OCI-LY3 (cell line): ENCODE data around the gene PKP4.

Source experiments
- H2AFZ ChIP-seq: fragments of 200-600, 300-600 bp; shearing (Covaris generic); 2 replicates; pipeline ENCODE4 v1.6.0; 2014; ENCODE audit warnings: antibody characterized with exemption, low read depth, low read length
- H3K27ac ChIP-seq: fragments of 200-600, 300-600 bp; sonication (generic); 2 replicates; pipeline ENCODE4 v1.5.1; 2014; ENCODE audit warnings: mild to moderate bottlenecking, low read length, moderate library complexity, mixed read lengths
- H3K27me3 ChIP-seq: fragments of 200-600, 300-600 bp; sonication (generic); 2 replicates; pipeline ENCODE4 v1.6.1; 2014; ENCODE audit warnings: low read depth, low read length, mixed read lengths
- H3K36me3 ChIP-seq: fragments of 200-600, 300-600 bp; sonication (generic); replicated peaks from 2 replicates; pipeline ENCODE3; 2014; ENCODE audit warnings: low read depth, low read length, mixed read lengths
- H3K4me1 ChIP-seq: fragments of 300-600, 200-600 bp; sonication (generic); 2 replicates; pipeline ENCODE4 v1.6.1; 2014; ENCODE audit warnings: low read length, mixed read lengths
- H3K4me2 ChIP-seq: fragments of 200-600, 300-600 bp; sonication (generic); 2 replicates; pipeline ENCODE4 v1.6.1; 2014; ENCODE audit warnings: low read length, mixed read lengths
- H3K4me3 ChIP-seq: fragments of 300-600, 200-600 bp; sonication (generic); 2 replicates; pipeline ENCODE4 v1.5.1; 2014; ENCODE audit warnings: antibody characterized with exemption, mild to moderate bottlenecking, low read length, moderate library complexity
- H3K79me2 ChIP-seq: fragments of 300-600, 200-600 bp; shearing (Covaris generic); 2 replicates; pipeline ENCODE4 v1.6.1; 2014; ENCODE audit warnings: mild to moderate bottlenecking, low read length, mixed read lengths
- H3K9ac ChIP-seq: fragments of 300-600, 200-600 bp; shearing (Covaris generic); 2 replicates; pipeline ENCODE4 v1.6.0; 2014; ENCODE audit warnings: mild to moderate bottlenecking, low read length, moderate library complexity
- H3K9me3 ChIP-seq: fragments of 200-600, 300-600 bp; shearing (Covaris generic); 2 replicates; pipeline ENCODE4 v1.6.1; 2014; ENCODE audit warnings: low read length, mixed read lengths; ENCODE audit not compliant: insufficient read depth
- H4K20me1 ChIP-seq: fragments of 200-600, 300-600 bp; sonication (generic); 2 replicates; pipeline ENCODE4 v1.6.1; 2016; ENCODE audit warnings: low read length, mixed read lengths; ENCODE audit not compliant: insufficient read depth
- CTCF ChIP-seq: fragments of 200-600, 300-600 bp; sonication (generic); IDR thresholded peaks from 2 replicates; pipeline ENCODE4 v1.5.1; 2014; ENCODE audit warnings: antibody characterized with exemption, low read length, low read depth
- EZH2phosphoT487 ChIP-seq: fragments of 200-600 bp; shearing (Covaris generic); IDR thresholded peaks from 2 replicates; pipeline ENCODE4 v1.6.1; 2018; ENCODE audit warnings: antibody characterized with exemption, mixed run types, low read depth

Gene PKP4

GRCh38 chr2:158723921-158724802 is 267.4 kb downstream of the PKP4 start:
- no peaks in the 10 kb centered on the region for H3K36me3 ChIP-seq
- no peaks in the 10 kb centered on the region for H3K4me1 ChIP-seq
- H3K4me2 ChIP-seq: no peak overlapping the region
- H3K9me3 ChIP-seq: no peaks in the 10 kb centered on the region
- H2AFZ ChIP-seq: no peak overlapping the region; the same call in 1 of the 2 replicates
- no peaks in the 10 kb centered on the region for H3K79me2 ChIP-seq
- no peak overlapping the region for H3K9ac ChIP-seq
- no peaks in the 10 kb centered on the region for H4K20me1 ChIP-seq
- no peak overlapping the region for H3K4me3 ChIP-seq
- no peak overlapping the region for H3K27ac ChIP-seq
- H3K27me3 ChIP-seq: no peaks in the 10 kb centered on the region
- TF ChIP-seq CTCF (peak; percentile 33), EZH2phosphoT487 (no peak)

GRCh38 chr2:158724803-158725381 is 268.1 kb downstream of the PKP4 start:
- Histone ChIP-seq H3K4me2 (no peak overlapping the region), H3K9ac (no peak overlapping the region), H3K9me3 (no peaks in the 10 kb centered on the region), H2AFZ (no peak overlapping the region), H4K20me1 (no peaks in the 10 kb centered on the region), H3K4me3 (no peak overlapping the region), H3K27me3 (no peaks in the 10 kb centered on the region), H3K36me3 (no peaks in the 10 kb centered on the region), H3K4me1 (no peaks in the 10 kb centered on the region), H3K79me2 (no peaks in the 10 kb centered on the region), H3K27ac (no peak overlapping the region)
- no peak for TF ChIP-seq EZH2phosphoT487
- TF ChIP-seq CTCF: no peak

GRCh38 chr2:158725441-158725891 is 268.7 kb downstream of the PKP4 start:
- Histone ChIP-seq H3K9me3 (no peaks in the 10 kb centered on the region), H3K4me2 (no peak overlapping the region), H3K27ac (no peak overlapping the region), H2AFZ (no peak overlapping the region), H3K9ac (no peak overlapping the region), H3K36me3 (no peaks in the 10 kb centered on the region), H3K79me2 (no peaks in the 10 kb centered on the region), H3K4me1 (no peaks in the 10 kb centered on the region), H3K4me3 (no peak overlapping the region), H4K20me1 (no peaks in the 10 kb centered on the region), H3K27me3 (no peaks in the 10 kb centered on the region)
- no peak for TF ChIP-seq EZH2phosphoT487
- TF ChIP-seq CTCF: no peak

- Histone ChIP-seq H3K4me2 (no peak overlapping the region), H3K4me1 (no peaks in the 10 kb centered on the region), H3K9me3 (no peaks in the 10 kb centered on the region), H3K27ac (no peak overlapping the region), H3K9ac (no peak overlapping the region), H3K79me2 (no peaks in the 10 kb centered on the region), H3K4me3 (no peak overlapping the region), H4K20me1 (no peaks in the 10 kb centered on the region), H2AFZ (no peak overlapping the region), H3K36me3 (no peaks in the 10 kb centered on the region), H3K27me3 (peaks cover 4% of the 10 kb centered on the region; the same call in 1 of the 2 replicates)
- TF ChIP-seq EZH2phosphoT487 (no peak), CTCF (no peak)
Measured at GRCh38 chr2:158726911-158727592, 270.3 kb downstream of the PKP4 start.
